ENCODE results near the gene OR8K1. TPM values are rescaled to one million over a fixed set of nuclear protein-coding genes. Genes with fewer than 3 reads are reported as not detected.

OR8K1 gene
- total and polyA plus RNA-seq, 2 donors (not counting 3 experiments of a cell fraction or from before 2014, with no cell fraction given) = not detected

- Histone ChIP-seq H3K4me3 (replicated peaks in 1 of 3; ENCODE audit: insufficient read depth in 1 of 3, low read depth in 1 of 3, low read length in 3 of 3) (no peak overlapping the region), H3K4me1 (ENCODE audit: control insufficient read depth, extremely low read depth, insufficient read depth, low read length) (no peaks in the 10 kb centered on the region), H2AFZ (ENCODE audit: low read depth, low read length) (no peak overlapping the region), H3K9me3 (replicated peaks; ENCODE audit: control insufficient read depth, insufficient read depth, low read length) (peaks cover 1% of the 10 kb centered on the region), H3K79me2 (ENCODE audit: control insufficient read depth, insufficient read depth, low read length) (no peaks in the 10 kb centered on the region), H3K9ac (replicated peaks; ENCODE audit: extremely low read depth, insufficient read depth, low read length) (no peak overlapping the region), H3K4me2 (ENCODE audit: insufficient read depth, low read length) (no peak overlapping the region), H3K27me3 (ENCODE audit: control insufficient read depth in 2 of 2, insufficient read depth in 2 of 2, low read length in 2 of 2) (no peaks in the 10 kb centered on the region), H3K27ac (ENCODE audit: insufficient read depth, low read depth, low read length) (no peak overlapping the region), H4K20me1 (replicated peaks; ENCODE audit: control insufficient read depth, extremely low read depth, insufficient read depth, low read length) (no peaks in the 10 kb centered on the region), H3K9me1 (replicated peaks; ENCODE audit: control insufficient read depth, extremely low read depth, insufficient read depth, low read length) (no peaks in the 10 kb centered on the region), H3K36me3 (ENCODE audit: control insufficient read depth in 2 of 2, extremely low read depth in 1 of 2, insufficient read depth in 2 of 2, low read length in 2 of 2) (no peaks in the 10 kb centered on the region)
- DNase-seq (ENCODE audit: low read depth, low spot score) (no peak), FAIRE-seq (no peak)
- no TSS peak for BruUV-seq (replicated peaks)
- ChIA-PET POLR2A (no interaction called here), CTCF (no interaction called here)
- TF ChIP-seq JUN (IDR thresholded peaks at IDR 0.05; ENCODE audit: borderline replicate concordance, insufficient read depth, insufficient read length, low read depth) (no peak), MAX (IDR thresholded peaks at IDR 0.05; ENCODE audit: insufficient read depth, insufficient read length) (no peak), FOS (IDR thresholded peaks at IDR 0.05; ENCODE audit: borderline replicate concordance, insufficient read depth, low read length) (no peak), GATA2 (IDR thresholded peaks at IDR 0.05; ENCODE audit: insufficient read depth, insufficient read length, low read depth, low read length) (no peak), POLR2AphosphoS5 (IDR thresholded peaks at IDR 0.05; ENCODE audit: insufficient read depth, low read depth, low read length) (no peak), CTCF (IDR thresholded peaks at IDR 0.05; ENCODE audit: extremely low read depth in 1 of 2, insufficient read depth in 1 of 2, low read depth in 1 of 2, low read length in 2 of 2) (no peak), POLR2A (IDR thresholded peaks at IDR 0.05; ENCODE audit: low read depth, low read length) (no peak), EZH2 (IDR thresholded peaks at IDR 0.05; ENCODE audit: borderline replicate concordance, low read depth, low read length, severe bottlenecking) (no peak), MYC (IDR thresholded peaks at IDR 0.05; ENCODE audit: low read depth, low read length) (no peak)
- dilution Hi-C loops (cut with MboI; ENCODE audit: extremely low pct_ligation_motif_present, low sequenced_read_pairs) = no loop called here
- intact Hi-C loops (cut with micrococcal nuclease) = no loop called here
Observed at GRCh38 chr11:56331861-56332491, 13.9 kb upstream of the OR8K1 start.
